H4 (cell line): ENCODE results near the gene C20orf144. TPM values are rescaled to one million over a fixed set of nuclear protein-coding genes. Genes with fewer than 3 reads are reported as not detected.

Experiments used
- DNase-seq: peaks from one replicate; pipeline ENCODE4 v3.0.0-alpha.2; 2015; ENCODE audit warnings: low spot score
- total RNA-seq: library from RNA; depleted of rRNA; stranded (reverse); fragments of >200 nt; shearing (Covaris generic); gene quantifications from 2 replicates; pipeline ENCODE4 v1.2.3, GENCODE V29; 2014

Gene C20orf144
- total RNA-seq, 1 experiment from 2014 or later, result not detected

DNA sequence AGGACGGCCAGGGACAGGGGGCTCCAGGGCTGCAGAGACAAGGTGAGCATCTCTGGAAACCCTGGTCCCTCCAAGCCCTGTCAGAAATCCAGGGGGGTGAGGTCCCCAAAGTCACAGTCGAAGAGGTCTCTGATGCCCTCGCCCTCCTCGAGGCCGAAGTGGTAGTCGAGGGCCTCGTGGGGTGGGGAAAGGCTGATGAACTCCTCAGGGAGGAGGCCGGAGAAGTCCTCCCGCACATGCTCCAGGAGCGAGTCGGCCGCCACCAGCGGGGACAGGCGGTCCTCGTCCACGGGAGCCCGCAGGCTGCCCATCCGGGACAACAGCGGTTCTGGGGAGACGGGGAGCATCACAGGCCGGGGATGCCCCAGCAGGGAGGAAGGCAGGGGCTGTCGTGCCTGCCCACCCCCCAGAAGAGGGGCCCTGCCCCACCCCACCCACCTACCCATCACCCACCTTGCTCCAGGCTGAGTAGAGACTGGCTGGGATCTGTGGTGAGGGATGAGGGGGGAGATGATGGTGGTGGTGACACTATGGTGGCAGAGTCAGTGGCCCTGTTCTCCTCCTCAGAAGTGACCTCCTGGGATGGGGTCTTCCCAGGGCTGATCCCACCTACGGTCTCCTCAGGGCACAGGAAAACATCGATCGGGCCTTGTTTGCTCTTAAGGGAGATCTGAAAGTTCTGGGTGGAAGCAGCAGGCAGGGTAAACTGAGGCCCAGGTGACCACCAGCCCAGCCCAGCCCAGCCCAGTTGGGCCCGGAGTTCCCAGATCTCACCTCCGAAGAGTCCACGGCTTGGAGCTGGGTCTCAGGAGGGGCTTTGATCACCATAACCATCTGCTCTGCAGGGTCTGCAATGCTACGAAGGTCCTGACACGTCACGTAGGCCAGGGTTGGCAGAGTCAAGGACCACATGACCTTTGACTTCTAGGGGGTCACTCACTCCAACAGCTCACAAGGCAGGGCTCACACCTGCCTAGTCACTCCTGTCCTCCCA is 14.8 kb downstream of the C20orf144 start:
- no peak for DNase-seq

DNA sequence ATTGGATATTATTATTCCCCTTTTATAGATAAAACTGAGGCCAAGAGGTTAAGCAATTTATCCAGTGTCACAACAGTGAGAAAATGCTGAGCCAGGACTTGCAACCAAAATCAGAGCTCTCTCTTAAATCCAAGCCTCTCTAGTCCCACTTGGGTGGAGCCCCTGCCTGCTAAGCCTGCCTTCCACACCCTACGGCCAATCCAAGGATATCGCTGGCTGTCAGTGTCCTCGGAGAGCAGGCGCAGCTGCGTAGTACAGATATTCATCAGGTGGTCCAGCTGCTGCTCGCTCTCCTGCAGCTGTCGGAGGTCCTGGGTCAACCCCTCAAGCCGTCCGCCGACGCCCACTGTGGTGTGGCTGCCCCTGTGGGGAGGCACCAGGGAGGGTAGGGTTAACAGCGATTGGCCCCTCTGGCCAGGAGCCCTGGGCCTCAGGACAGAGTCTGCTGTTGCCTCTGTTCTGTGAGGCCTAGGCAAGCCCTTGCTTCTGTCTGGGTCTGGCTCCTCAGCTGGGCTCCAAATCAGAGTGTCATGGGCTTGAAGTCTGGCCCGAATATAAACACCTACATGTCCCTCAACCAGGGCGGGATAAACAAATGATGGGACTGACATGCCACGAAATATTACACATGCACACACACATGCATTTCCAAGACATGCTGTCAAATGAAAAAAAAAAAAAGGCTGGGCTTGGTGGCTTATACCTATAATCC is 16.0 kb downstream of the C20orf144 start:
- no peak for DNase-seq

DNA sequence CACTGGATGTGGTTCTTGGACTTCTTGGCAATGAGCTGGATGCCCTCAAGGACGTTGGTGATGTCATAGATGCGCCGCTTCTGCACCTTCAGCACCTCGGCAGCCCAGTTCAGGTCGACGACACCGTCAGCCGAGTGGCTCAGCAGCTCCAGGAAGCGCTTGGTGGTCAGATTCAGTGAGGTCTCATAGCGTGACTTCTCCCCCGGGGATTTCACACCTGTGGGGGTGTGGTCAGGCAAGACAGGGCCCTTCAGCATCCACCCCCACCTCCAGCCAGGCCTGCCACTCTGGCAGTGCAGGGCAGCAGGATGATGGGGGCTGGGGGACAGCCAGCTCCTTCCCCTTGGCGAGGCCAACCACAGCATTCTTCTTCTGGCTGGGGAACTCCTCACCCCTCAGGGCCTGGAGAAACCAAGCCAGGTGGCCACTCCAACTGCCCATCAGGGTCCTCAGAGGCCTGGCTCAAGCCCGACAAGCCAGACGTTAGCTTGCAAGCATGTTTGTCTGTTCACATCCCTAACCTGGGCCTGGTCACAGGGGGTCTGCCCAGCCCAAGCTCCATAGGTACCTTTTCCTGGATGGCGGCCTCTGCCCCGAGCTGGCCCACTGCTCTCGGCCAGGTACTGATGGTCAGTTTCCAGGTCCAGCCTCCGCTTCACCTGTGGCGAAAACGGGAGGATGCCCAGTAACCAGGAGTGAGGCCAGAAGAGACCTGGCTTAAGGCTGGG is 17.8 kb downstream of the C20orf144 start:
- no peak for DNase-seq

DNA sequence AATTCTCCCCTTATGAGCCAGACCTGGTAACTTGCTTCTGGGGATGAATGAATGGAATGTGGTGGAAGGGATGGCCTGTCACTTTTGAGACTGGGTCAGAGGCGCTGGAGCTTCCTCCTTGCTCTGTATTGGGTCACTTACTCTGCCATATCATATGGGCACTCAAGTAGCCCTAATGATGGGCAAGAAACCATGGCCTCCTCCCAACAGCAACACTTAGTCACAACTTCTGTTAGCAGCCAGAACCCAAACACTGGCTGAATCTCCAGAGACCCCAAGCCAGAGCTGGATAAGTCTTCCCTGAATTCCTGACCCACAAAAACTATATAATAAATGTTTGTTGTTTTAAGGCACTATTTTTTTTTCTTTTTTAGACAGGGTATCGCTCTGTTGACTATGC is 18.6 kb downstream of the C20orf144 start:
- DNase-seq, result no peak

DNA sequence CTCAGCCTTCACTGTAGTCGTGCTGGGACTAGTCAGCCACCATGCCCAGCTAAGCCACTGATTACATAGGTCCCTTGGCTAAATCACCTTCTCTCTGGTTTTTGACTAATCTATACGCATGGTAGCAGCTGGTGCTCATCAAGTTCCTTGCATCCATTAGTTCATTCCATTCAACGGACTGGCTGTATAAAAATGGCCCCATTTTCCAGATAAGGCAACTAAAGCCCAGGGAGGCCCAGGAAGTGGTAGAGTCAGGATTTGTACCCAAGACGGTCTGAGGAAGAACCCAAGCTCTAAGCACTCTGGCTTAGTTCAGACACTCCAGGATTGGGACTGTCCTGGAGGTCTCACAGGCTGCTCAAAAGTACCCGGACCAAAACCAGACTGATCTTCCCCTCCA is 19.2 kb downstream of the C20orf144 start:
- DNase-seq, result no peak

DNA sequence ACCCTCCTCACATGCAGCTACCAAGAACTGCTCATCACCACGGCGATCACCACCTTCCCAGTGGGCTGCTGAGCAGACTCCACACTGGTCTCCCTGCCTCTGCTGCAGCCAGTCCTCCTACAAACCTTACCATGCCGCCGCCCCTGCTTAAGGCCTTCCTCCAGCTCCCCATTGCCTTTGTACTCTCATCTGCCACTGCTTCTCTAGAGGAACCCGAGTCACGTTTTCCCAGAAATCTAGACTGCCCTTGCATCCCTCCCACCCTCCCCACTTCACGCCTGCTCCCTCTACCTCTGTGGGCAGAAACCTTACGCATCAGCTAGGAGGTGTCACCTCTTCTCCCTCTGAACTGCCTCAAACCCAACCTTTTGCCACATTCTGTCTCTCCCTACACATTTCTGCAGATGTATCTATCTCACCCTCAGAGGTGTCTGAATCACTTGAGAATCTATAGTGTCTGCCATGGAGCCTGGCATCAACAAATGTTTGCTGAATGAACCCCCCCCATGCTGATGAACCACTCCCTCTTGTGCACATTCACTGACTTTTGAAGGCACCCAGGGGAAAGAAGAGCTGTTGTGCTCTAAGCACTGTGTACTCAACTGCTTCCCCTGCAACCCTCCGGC is 19.7 kb downstream of the C20orf144 start:
- DNase-seq, result no peak

DNA sequence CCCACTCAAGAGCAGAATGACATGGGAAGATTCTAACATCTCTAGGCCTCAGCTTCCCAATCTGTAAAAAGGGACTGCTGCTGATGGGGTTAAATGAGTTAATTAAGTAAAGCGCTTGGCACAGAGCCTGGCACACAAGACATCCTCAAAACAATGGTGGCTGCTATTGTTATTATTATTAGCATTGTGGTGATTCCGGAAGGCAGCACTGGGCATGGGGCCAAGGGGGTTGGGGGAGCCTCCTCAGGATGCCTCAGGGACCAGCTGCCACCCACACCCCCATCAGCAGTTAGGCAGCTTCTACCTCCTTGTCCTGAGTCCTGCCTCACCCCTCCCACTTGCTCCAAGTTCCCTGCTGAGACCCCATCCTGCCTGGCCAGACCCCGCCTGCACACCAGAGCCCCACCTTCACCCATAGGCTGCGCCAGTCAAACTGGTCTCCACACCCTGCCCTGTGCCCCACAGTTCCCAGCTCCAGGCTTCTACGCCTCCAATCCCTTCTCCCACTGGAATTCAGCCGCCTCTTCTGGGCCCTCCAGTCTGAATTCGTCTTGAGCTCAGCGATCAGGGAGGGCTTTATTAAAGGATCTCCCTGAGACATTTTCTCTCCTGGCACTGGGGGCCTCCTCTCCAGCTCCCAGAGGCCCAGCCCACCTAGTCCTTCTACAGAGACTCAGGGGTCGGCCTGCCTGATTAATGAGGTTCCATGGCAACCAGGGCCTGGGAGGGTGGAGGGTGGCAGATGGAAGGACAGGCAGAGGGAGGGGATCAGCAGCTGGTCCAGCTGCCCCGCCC is 22.6 kb downstream of the C20orf144 start:
- DNase-seq, result no peak

DNA sequence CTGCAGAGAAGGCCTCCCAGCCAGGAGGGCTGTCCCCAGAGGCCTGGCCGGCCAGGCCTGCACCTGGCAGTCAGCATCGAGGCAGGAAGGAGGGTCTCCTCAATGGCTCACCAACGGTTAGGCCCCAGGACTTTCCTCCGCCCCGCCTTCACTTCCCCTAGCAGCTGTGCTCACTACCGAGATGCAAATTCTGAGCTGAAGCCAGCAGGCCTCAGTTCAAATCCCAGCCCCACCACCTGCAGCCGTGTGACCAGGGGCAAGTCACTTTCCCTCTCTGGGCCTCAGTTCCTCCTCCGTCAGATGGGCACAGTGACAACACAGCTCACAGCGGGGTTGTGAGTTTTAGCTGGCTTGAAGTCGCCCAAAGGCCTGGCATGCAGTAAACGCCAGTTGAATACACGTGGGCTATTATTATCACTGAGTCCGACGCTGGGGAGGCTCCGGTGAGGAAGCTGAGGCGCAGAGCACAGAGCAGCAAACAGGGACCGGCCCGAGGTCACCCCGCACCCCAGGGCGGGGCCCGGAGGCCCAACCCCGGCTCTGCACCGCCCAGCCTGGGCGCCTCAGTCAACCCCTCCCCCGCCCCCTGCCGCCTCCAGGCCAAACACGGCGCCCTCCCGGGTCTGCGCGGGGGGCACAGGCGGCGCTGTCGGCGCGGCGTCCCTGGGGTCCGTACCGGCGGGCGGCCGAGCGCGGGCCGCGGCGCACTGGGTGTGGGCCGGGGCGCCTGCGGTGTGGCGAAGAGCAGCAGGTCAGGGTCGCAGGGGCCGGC is 23.4 kb downstream of the C20orf144 start:
- no peak for DNase-seq

DNA sequence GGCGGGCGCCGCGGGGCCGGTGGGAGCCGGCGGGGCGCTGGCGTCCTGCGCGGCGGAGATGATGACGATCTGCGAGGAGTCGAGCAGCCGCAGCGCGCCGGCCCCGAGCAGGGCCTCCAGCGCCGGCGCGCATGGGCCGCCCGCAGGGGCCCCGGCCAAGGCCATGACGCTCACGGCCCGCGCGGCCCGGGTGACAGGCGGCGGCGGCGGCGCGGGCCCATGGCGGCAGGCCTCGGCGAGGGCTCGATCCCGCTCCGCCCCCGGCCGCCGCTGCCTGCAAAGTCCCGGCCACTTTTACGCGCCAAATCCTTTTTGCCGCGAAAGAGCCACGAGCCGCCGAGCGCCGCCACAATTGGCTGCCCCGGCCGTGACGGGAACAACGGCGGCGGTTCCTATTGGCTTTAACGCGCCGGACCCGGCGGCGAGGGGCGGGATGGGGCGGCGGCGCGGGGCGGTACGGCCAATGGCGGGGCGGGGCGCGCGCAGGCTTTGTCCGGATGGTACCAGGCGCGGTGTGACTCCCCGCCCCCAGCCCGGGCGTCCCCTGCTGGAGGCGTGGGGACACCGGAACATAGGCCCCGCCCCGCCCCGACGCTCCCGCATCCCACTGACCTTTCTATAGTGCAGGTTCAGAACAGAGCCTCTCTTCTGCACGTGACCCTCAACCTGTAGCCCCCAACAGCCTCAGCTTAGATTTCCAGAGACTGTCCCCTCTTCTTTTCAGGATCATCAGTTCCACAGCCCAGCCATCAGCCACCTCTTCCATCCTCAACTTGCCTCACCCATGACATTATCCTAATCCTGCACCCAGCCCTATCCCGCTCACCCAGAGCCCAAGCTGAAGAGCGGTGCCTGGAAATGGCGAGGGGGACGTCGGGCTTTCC is 24.2 kb downstream of the C20orf144 start, which contains the start of gene E2F1:
TSS of gene E2F1 (minus strand) at position 286 of the 884 bp plus-strand sequence. CDS start at position 165, 121 bp downstream.
- peak; percentile 86 for DNase-seq

DNA sequence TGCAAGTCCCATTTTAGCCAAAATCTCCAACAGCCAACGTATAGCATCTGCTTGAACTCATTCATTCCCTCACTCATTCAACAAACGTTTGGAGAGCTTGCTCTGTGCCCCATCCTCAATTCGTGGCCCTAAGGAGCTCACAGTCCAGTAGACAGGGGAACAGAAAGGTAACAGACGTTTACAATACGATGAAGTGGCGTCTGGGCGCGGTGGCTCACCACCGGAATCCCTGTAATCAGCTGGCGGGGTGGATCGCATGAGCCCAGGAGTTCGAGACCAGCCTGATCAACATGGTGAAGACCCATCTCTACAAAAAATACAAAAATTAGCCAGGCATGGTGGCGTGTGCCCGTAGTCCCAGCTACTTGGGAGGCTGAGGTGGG is 24.8 kb downstream of the C20orf144 start:
- DNase-seq, result no peak

DNA sequence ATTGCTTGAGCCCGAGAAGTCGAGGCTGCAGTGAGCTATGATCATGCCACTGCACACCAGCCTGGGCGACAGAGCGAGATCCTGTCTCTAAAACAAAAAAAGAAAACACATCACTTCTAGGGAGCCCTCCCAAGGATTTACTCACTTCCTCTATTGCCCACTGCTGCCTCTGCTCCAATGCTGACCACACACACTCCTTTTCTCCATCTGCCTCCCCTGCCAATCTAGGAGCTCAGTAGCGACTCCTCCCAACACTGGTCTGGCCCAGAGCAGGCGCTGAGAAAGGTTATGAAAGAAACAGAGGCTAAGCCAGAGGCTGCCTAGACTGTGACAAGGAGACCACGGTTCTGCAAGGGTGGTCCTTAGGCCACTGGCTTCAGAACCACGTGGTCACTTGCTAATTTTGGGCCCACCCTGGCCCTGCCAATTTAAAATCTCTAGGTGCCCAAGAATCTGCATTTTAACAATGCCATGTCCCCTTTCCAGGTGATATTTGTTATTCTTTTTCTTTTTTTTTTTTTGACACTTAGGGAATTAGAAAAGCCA is 25.3 kb downstream of the C20orf144 start:
- no peak for DNase-seq

DNA sequence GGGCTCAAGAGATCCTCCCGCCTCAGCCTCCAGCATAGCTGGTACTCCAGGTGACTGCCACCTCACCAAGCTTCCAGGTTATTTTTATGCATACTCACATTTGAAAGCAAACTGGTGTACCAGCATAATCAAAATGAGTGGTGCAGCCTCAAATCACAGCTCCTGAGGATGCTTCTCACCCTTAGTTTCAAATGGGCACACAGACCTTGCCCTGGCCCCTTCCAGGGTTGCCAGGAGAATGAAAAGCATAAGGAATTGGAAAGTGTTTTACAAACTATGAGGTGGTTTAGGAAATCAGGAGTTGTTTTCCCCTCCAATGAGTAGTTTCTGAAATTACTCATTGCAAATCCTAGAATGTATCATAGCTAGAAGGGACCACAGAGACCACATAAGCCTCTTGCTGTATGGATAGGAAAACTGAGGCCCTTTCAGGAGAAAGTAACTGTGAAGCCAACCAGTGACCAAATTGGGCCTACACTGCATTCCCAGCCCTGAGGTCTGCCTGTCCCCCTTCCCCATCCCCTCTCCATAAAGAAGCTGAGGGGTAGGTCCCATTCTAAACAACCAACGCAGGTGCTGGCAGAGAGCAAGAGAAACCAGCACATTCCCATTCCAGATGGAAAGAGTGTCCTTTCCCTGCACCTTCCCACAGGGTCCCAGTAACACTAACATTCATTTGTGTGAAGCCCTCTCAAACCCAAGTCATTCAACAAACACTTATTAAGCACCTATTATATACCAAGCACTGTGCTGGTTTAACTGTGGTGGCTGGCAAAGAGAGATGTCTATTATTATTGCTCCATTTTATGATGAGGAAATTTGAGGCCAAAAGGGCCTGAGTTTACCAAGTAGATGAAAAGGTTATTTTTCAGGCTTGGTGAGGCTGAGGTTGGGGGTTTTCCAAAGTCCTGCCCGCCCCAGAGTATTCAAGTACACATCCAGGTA is 26.1 kb downstream of the C20orf144 start:
- no peak for DNase-seq

DNA sequence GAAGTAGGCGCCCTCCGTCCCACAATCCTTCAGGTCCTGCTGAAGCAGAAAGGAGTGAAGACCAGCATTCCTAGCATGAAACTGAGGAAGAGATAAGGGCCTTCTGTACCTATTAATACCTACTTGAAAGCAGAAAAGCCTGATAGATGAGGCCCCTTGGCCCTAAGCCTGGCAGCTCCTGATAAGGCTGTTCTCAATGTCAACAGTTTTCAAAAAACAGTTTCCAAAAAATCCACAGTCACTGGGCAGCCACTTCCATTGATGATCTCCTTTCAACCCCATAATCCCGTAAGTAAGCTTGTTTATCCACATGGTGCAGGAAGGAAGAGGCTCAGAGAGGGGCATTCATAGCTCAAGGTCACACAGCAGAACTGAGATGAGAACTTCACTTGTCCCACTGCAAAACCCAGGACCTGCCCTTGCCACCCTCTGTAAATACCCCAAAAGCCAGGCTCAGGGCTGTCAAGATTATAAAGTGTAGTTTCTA is 26.9 kb downstream of the C20orf144 start:
- DNase-seq, result no peak

DNA sequence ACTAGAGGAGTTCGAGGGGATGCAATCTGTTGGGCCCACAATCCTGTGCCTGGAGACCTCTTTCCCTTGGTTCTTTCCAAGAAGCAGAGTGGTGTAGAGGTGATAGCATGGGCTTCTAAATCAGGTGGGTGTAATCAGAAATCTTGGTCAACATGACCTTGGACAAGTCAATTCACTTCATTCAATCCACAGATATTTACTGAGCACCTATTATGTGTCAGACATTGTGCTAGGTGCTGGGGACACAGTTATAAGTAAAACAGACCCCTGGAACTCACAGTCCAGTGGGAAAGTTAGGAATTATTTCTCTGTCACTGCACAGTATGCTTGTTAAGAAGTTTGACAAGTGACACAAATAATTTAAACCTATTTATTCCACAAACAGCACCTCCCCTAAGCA is 27.4 kb downstream of the C20orf144 start:
- DNase-seq, result no peak

DNA sequence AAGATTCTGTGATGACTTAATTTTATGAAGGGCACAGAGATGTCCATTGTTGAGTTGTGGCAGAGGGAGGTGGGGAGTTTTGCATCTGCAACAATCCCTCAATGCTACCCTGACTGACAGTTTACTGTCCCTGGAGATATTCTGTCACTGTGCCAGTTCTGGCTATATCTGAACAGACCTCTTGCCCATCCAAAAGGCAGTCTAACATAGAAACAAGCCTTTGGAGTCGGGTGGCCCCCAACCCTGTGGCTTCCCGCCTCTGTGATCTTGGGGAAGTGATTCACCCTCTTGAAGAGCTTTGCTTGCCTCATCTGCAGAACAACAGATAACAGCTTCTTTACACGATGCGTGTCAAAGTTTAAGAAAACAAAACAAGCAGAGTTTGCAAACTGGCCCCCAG is 27.8 kb downstream of the C20orf144 start:
- no peak for DNase-seq

DNA sequence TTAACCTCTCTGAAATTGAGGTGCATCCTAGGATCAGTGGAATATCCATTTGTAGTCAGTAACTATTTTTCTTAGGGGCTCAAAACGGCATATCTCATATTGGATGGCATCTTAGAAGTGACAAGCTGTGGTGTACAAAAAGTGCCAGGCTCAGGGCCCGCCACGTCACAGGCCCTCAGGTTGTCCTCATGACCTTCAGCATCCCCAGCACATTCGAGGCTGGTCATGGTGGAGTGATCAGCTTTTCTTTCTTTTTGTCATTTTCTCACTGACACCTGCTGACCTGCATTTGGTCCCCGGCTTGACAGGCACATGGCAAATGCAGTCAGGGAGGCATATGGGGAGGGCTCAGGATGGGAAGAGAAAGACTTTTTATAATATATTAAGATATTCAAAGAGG is 31.2 kb downstream of the C20orf144 start:
- DNase-seq, result no peak
